Kidney epithelial cell (primary cell): ENCODE measurements around the gene GPC3. TPM values are rescaled to one million over a fixed set of nuclear protein-coding genes. Genes with fewer than 3 reads are reported as not detected.

Source experiments
- DNase-seq: peaks from one replicate; pipeline ENCODE4 v3.0.0-alpha.2; 2010; ENCODE audit warnings: low read depth
- H3K27me3 ChIP-seq: 2 replicates; pipeline ENCODE4 v1.6.0; 2011; ENCODE audit warnings: low read length; ENCODE audit not compliant: control insufficient read depth, insufficient read depth
- H3K36me3 ChIP-seq: 2 replicates; pipeline ENCODE4 v1.5.1; 2011; ENCODE audit warnings: low read length; ENCODE audit not compliant: control insufficient read depth, insufficient read depth
- H3K4me3 ChIP-seq: 2 replicates; pipeline ENCODE4 v1.5.1; 2011; ENCODE audit warnings: low read depth, mild to moderate bottlenecking, control low read depth, low read length
- total RNA-seq: library from RNA; depleted of rRNA; stranded (reverse); fragments of >200 nt; gene quantifications from 2 replicates; pipeline ENCODE4 v1.2.3, GENCODE V29; 2015
- TF ChIP-seq, protein P1 (sequence below): IDR thresholded peaks from 2 replicates; pipeline ENCODE4 v1.5.1; 2011; ENCODE audit warnings: mild to moderate bottlenecking, moderate library complexity, low read length, control low read depth, inconsistent platforms; ENCODE audit not compliant: insufficient read depth, poor library complexity, severe bottlenecking

The GPC3 gene
- total RNA-seq, 1 donor from 2014 or later = 14.5 TPM

DNA sequence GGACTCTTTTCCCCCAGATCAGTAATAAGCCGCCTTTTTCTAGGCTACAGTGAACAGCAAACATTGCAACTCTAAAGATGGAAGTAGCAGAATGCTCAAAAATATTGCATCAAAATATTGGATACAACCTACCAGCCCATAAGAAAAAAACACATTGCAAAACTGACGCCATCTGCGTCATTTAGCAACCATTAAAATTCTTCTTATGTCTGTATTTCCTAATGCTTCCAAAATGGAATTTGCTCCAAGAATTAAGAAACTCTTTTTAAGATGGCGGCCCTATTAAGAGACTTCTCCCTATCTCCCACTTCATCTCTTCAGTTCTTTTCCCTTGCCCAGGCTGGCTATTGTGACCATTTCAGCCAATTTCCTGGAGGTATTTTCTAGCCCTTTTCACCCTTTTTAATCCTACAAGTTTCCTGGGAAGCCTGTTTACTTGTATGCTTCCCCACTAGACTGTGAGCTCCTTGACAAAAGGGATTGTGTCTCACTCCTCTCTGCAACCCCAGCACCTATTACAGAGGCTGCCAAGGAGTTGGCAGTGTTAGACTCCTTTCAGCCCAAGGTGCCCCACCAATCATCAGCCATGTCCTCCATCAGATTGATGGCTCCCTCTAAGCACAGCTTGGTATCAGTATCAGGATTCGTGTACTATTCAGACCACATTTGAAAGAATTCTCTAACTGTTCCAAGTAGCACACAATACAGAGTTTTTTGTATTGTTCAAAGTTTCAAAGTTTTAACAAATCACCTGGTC lies 4.4 kb downstream of the GPC3 start:
- TF ChIP-seq, protein P1, sequence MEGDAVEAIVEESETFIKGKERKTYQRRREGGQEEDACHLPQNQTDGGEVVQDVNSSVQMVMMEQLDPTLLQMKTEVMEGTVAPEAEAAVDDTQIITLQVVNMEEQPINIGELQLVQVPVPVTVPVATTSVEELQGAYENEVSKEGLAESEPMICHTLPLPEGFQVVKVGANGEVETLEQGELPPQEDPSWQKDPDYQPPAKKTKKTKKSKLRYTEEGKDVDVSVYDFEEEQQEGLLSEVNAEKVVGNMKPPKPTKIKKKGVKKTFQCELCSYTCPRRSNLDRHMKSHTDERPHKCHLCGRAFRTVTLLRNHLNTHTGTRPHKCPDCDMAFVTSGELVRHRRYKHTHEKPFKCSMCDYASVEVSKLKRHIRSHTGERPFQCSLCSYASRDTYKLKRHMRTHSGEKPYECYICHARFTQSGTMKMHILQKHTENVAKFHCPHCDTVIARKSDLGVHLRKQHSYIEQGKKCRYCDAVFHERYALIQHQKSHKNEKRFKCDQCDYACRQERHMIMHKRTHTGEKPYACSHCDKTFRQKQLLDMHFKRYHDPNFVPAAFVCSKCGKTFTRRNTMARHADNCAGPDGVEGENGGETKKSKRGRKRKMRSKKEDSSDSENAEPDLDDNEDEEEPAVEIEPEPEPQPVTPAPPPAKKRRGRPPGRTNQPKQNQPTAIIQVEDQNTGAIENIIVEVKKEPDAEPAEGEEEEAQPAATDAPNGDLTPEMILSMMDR = no peak
- no peaks in the 10 kb centered on the region for H3K36me3 ChIP-seq

DNA sequence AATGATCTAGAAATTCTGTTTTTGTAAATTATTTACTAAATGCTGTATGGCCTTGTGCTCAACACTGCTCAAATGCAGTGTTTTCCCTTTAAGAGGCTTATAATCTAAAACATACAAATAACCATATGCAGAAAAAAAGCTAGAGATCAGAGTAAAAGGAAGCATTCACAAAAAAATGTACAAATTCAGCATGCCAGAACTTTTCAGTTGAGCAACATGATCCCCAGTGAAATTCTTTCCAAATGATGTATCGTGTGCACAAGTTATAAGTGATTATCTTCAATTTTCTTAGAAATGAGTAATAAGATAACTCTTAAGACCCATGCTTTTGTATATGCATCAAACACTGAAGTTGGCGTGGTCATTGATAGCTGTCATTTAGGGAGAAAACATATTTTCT lies 5.0 kb downstream of the GPC3 start:
- Histone ChIP-seq H3K4me3 (no peak overlapping the region), H3K27me3 (peaks cover 14% of the 10 kb centered on the region), H3K36me3 (no peaks in the 10 kb centered on the region)
- no peak for DNase-seq
- TF ChIP-seq, protein P1 = no peak

More for the DNA sequence above, 4.4 kb downstream of the GPC3 start:
- Histone ChIP-seq H3K27me3 (peaks cover 14% of the 10 kb centered on the region), H3K4me3 (no peak overlapping the region)
- DNase-seq = no peak

DNA sequence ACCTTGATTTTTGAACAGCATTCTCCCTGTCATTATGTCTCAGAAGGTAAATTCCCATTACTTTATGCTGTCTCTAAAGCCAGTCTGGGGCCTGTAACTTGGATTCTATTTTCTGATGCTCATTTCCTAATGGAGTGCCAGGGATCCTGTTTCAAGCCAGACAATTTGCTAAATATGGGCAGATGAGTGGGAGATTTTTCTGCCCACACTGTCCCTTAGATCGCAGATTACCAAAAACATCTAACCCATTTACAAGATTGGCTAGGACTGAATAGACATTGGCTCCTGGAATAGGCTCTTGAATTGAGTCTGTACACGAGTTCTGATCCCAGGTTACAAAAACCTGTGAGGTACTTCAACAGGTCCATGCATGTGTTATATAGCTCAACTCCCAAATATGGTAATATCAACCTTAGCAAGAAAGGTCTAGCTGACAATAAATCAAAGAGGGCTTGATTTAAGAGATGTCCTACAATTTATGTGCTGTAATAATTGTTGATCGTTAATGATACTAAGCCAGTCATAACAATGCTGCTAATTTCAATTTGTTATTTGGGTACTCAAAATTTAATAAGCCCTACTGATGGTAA lies 5.7 kb downstream of the GPC3 start:
- peaks cover 7% of the 10 kb centered on the region for H3K27me3 ChIP-seq
- TF ChIP-seq, protein P1 = no peak
- no peak overlapping the region for H3K4me3 ChIP-seq
- DNase-seq = no peak
- H3K36me3 ChIP-seq = no peaks in the 10 kb centered on the region

DNA sequence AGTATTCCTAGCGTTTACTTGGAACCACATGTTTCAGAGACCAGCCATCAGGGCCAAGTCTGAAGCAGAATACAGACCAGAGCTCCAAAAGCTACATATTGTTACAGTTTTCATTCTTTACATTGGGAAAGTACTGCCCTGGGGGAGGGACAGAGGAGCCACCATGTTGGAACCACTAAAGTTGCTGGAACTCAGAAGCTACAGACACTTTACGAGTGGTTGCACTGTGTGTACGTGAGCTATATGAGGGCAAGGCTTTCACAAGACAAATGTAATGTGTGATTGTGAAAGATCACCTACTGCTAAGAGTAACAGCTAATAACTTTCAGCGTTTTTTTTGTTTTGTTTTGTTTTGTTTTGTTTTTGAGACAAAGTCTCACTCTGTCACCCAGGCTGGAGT lies 11.7 kb downstream of the GPC3 start:
- no peak overlapping the region for H3K4me3 ChIP-seq
- TF ChIP-seq, protein P1 = no peak
- no peaks in the 10 kb centered on the region for H3K36me3 ChIP-seq
- H3K27me3 ChIP-seq = no peaks in the 10 kb centered on the region
- DNase-seq = no peak

DNA sequence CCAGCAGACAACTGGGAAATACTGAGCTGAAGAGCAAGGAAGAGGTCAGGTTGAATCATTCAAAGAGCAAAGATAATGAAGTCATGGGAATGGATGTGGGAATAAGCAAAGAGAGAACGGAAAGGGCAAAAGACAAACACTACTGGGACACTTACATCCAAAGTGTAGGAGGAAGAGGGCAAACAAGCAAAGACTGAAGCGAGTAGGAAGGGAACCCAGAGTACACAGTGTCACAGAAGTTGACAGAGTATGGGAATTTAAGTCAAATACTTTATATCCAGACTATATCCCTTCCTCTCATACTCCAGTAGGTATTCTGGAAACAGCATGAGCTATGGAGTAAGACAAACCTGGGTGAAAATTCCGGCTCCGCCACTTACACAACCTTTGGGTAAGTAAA lies 12.5 kb downstream of the GPC3 start:
- TF ChIP-seq, protein P1 = no peak
- no peaks in the 10 kb centered on the region for H3K36me3 ChIP-seq
- H3K4me3 ChIP-seq = no peak overlapping the region

More for the DNA sequence above, 12.5 kb downstream of the GPC3 start:
- DNase-seq = no peak
- H3K27me3 ChIP-seq = peaks cover 2% of the 10 kb centered on the region
